K562 treated with DMSO at 1 percent for 4 hours (cell line): ENCODE data around the gene CHMP3. TPM values are rescaled to one million over a fixed set of nuclear protein-coding genes. Genes with fewer than 3 reads are reported as not detected.

Experiments
- total RNA-seq: library from RNA; unstranded; fragments of 300-600 nt; gene quantifications from 2 replicates; pipeline ENCODE4 v1.2.3, GENCODE V29; 2022; ENCODE audit not compliant: insufficient read depth

Gene CHMP3
- 22.6 and 23.5 TPM in 2 replicates for total RNA-seq

DNA sequence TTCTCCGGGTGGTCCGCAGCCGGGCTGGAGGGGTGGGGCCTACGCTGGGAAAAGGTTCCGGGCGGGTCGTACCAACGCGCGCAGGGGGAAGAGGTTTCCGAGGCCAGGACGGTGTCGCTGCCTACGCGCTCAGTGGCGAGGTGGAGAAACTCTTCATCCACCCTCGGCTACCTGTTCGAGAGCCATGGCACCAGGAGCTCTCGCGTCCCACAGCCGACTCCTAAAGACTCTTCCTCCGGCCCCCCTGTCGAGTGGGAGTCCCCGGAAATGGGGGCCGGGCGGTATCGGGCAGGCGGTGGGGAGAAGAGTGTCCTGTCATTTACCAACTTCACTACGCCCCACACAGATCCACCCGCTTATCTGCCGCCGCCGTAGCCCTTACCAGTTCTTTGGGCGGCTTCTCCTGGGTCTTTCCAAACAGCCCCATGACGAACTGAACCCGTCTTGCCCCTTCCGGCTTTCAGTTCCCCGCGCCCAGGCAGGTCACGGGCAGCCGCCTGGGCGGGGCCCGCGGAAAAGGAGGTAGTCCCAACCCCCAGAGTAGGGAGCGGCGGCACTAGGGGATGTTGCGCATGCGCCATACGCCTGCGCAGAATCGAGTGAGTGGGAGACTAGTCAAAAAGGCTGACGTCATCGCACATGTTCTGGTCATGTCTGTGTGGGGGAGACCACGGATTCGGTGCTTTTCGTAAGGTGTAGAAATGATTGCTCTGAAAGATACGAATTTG is at the start of gene CHMP3:
Gene CHMP3, minus strand, starts transcription at position 522 of the 728 bp plus-strand sequence. Its CDS starts 95 bp downstream, at position 427.

Other genes with a start within 250 kb of the CHMP3 start
- 0.48 TPM in 1 of 2 replicates, not detected in the other for gene REEP1, start 225.8 kb downstream of the CHMP3 start, total RNA-seq
- gene KDM3A, start 122.1 kb downstream of the CHMP3 start, total RNA-seq: 28.5 and 29.0 TPM in 2 replicates
- gene RNF103, start 60.4 kb upstream of the CHMP3 start, total RNA-seq: 15.0 and 15.7 TPM in 2 replicates
- gene RMND5A, start 156.8 kb upstream of the CHMP3 start, total RNA-seq: 17.4 and 18.0 TPM in 2 replicates
- gene CD8A, start 227.5 kb upstream of the CHMP3 start, total RNA-seq: not detected in 2 replicates